Stimulated activated CD4-positive, alpha-beta T cell treated with anti-CD3 and anti-CD28 coated beads, Interleukin-2, amount 100 ng/mL, for 4 hours (primary cell): Measurements from ENCODE around the gene SKI.
"Not testable (repeated sequence)": the region's sequence is repeated elsewhere in the genome, so short reads cannot be mapped to it uniquely, and the experiment has no call there.

Experiments used
- DNase-seq: peaks from one replicate; pipeline ENCODE4 v3.0.0-alpha.2; 2020; ENCODE audit warnings: low read depth

The SKI gene

GRCh38 chr1:2242814-2243725, 15.0 kb downstream of the SKI start:
- no peak for DNase-seq

GRCh38 chr1:2247045-2247394, 18.9 kb downstream of the SKI start:
- not testable (repeated sequence) for DNase-seq

- no peak for DNase-seq
These were observed 19.6 kb downstream of the SKI start for GRCh38 chr1:2247760-2248126.

- DNase-seq, result no peak
These were observed 20.2 kb downstream of the SKI start for GRCh38 chr1:2248127-2248826.

- DNase-seq, result no peak
These were observed 20.9 kb downstream of the SKI start for GRCh38 chr1:2248854-2249558.

- no peak for DNase-seq
These were observed 21.4 kb downstream of the SKI start for GRCh38 chr1:2249559-2249906.

GRCh38 chr1:2250721-2251281, 22.7 kb downstream of the SKI start:
- no peak for DNase-seq

GRCh38 chr1:2251363-2251762, 23.2 kb downstream of the SKI start:
- no peak for DNase-seq

- no peak for DNase-seq
These were observed 23.7 kb downstream of the SKI start for GRCh38 chr1:2251786-2252185.

- no peak for DNase-seq
These were observed 24.3 kb downstream of the SKI start for GRCh38 chr1:2252423-2252822.

- no peak for DNase-seq
These were observed 25.1 kb downstream of the SKI start for GRCh38 chr1:2253036-2253796.

- no peak for DNase-seq
These were observed 25.8 kb downstream of the SKI start for GRCh38 chr1:2253797-2254480.

- no peak for DNase-seq
These were observed 26.9 kb downstream of the SKI start for GRCh38 chr1:2255047-2255419.

- DNase-seq, result peak; percentile 80
These were observed 27.6 kb downstream of the SKI start for GRCh38 chr1:2255420-2256369.

GRCh38 chr1:2256435-2257244, 28.5 kb downstream of the SKI start:
- no peak for DNase-seq

GRCh38 chr1:2257245-2257627, 29.1 kb downstream of the SKI start:
- no peak for DNase-seq

- DNase-seq, result no peak
These were observed 30.1 kb downstream of the SKI start for GRCh38 chr1:2258122-2258681.

GRCh38 chr1:2258996-2259395, 30.9 kb downstream of the SKI start:
- peak; percentile 72 for DNase-seq
